ENCODE results near the gene ARL16.

ARL16 gene

GRCh38 chr17:81660441-81660840 is 23.2 kb downstream of the ARL16 start:
- TF ChIP-seq CTCF (IDR thresholded peaks at IDR 0.05; ENCODE audit: unreplicated experiment in 3 of 3): no peak
- no peaks in the 10 kb centered on the region for H3K36me3 Mint-ChIP-seq (ENCODE audit: low read depth)

GRCh38 chr17:81659038-81659437 is 24.6 kb downstream of the ARL16 start:
- no peak for TF ChIP-seq CTCF (IDR thresholded peaks at IDR 0.05; ENCODE audit: unreplicated experiment in 3 of 3)
- H3K4me1 Mint-ChIP-seq: peaks cover 6% of the 10 kb centered on the region
- H3K9me3 Mint-ChIP-seq: no peaks in the 10 kb centered on the region
- no peak overlapping the region for H3K4me3 Mint-ChIP-seq
- H3K36me3 Mint-ChIP-seq (ENCODE audit: low read depth): no peaks in the 10 kb centered on the region
- no peaks in the 10 kb centered on the region for H3K27me3 Mint-ChIP-seq (ENCODE audit: low read depth)
- no peak overlapping the region for H3K27ac Mint-ChIP-seq

More at GRCh38 chr17:81660441-81660840, 23.2 kb downstream of the ARL16 start:
- peaks cover 6% of the 10 kb centered on the region for H3K4me1 Mint-ChIP-seq
- H3K27ac Mint-ChIP-seq: no peak overlapping the region
- no peak overlapping the region for H3K4me3 Mint-ChIP-seq
- no peaks in the 10 kb centered on the region for H3K27me3 Mint-ChIP-seq (ENCODE audit: low read depth)
- H3K9me3 Mint-ChIP-seq: no peaks in the 10 kb centered on the region

- Mint-ChIP-seq H3K36me3 (ENCODE audit: low read depth) (no peaks in the 10 kb centered on the region), H3K27ac (peak overlapping the region in 1 of 3 experiments; percentile 32), H3K27me3 (ENCODE audit: low read depth) (no peaks in the 10 kb centered on the region), H3K4me3 (no peak overlapping the region), H3K9me3 (no peaks in the 10 kb centered on the region), H3K4me1 (peaks cover 8% of the 10 kb centered on the region)
- no peak for TF ChIP-seq CTCF (IDR thresholded peaks at IDR 0.05; ENCODE audit: unreplicated experiment in 3 of 3)
Observed at GRCh38 chr17:81656835-81657234, 26.8 kb downstream of the ARL16 start.

GRCh38 chr17:81656118-81656743 is 27.4 kb downstream of the ARL16 start, which contains the start of gene PDE6G:
Gene PDE6G, minus strand, starts transcription at chr17:81656542. Its CDS starts 3,237 bp downstream, at chr17:81653305.
- no peak within 1 kb of the TSS for H3K4me3 Mint-ChIP-seq
- H3K27me3 Mint-ChIP-seq (ENCODE audit: low read depth): no peaks in the 10 kb centered on the region
- TF ChIP-seq CTCF (IDR thresholded peaks at IDR 0.05; ENCODE audit: unreplicated experiment in 3 of 3): no peak
- H3K27ac Mint-ChIP-seq: peak within 1 kb of the TSS in 1 of 3 experiments; percentile 32
- H3K9me3 Mint-ChIP-seq: no peaks in the 10 kb centered on the region
- H3K4me1 Mint-ChIP-seq: peaks cover 11% of the 10 kb centered on the region
- no peaks in the 10 kb centered on the region for H3K36me3 Mint-ChIP-seq (ENCODE audit: low read depth)

- peaks cover 11% of the 10 kb centered on the region for H3K4me1 Mint-ChIP-seq
- no peaks in the 10 kb centered on the region for H3K9me3 Mint-ChIP-seq
- no peaks in the 10 kb centered on the region for H3K27me3 Mint-ChIP-seq (ENCODE audit: low read depth)
- no peak overlapping the region for H3K27ac Mint-ChIP-seq
- H3K4me3 Mint-ChIP-seq: no peak overlapping the region
- no peak for TF ChIP-seq CTCF (IDR thresholded peaks at IDR 0.05; ENCODE audit: unreplicated experiment in 3 of 3)
- H3K36me3 Mint-ChIP-seq (ENCODE audit: low read depth): no peaks in the 10 kb centered on the region
Observed at GRCh38 chr17:81655378-81656117, 28.0 kb downstream of the ARL16 start.
